ENCODE results near the gene ADCY9.

The ADCY9 gene

GRCh38 chr16:4057439-4057877 lies 58.8 kb downstream of the ADCY9 start:
- no peak overlapping the region for H3K4me3 ChIP-seq (ENCODE audit: low read depth, low read length)
- TF ChIP-seq MAX (IDR thresholded peaks at IDR 0.05; ENCODE audit: low read depth, low read length), result no peak
- no peak for TF ChIP-seq MYC (IDR thresholded peaks at IDR 0.05; ENCODE audit: low read depth, low read length)
- TF ChIP-seq POLR2A (IDR thresholded peaks at IDR 0.05; ENCODE audit: extremely low read depth, insufficient read length), result no peak
- no peak for TF ChIP-seq CTCF (IDR thresholded peaks at IDR 0.05; ENCODE audit: low read depth, low read length)
- DNase-seq (ENCODE audit: low read depth), result no peak

DNA sequence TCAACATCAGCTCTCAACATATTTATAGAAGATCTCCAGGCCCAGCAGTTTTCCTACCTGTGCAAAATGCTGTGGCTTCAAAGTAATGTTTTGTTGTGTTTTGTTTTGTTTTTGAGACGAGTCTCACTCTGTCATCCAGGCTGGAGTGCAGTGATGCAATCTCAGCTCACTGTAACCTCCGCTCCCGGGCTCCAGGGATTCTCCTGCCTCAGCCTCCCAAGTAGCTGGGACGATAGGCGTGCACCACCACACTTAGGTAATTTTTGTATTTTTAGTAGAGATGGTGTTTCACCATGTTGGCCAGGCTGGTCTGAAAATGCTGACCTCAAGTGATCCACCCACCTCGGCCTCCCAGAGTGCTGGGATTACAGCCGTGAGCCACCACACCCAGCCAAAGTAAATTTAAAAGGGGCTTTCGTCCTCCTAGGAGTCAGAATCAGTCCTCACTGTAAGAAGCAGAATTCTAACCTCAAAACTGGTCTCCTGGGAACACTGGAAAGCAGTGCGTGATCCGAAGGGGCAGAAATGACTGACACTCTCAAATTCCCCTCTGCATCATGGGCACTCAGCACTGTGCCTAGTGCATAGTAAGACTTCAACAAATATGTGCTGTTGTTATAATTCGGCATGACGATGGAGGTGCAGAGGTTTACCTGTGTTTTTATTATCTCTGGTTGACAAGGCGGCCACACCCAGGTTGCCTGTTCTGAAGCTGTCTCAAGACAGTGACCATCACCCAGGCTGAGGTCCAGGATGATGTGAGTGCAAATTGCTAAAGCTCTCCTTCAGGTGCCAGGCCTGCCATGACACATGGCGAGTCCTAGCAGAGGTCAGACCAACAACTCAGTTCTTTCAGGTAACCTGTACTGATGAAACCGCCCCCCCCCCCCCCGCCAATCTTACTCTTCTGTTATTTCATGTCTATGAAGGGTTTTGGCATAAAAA lies 59.8 kb downstream of the ADCY9 start:
- TF ChIP-seq MAX (IDR thresholded peaks at IDR 0.05; ENCODE audit: low read depth, low read length) (no peak), POLR2A (IDR thresholded peaks at IDR 0.05; ENCODE audit: extremely low read depth, insufficient read length) (no peak)
- H3K4me3 ChIP-seq (ENCODE audit: low read depth, low read length), result no peak overlapping the region
- peak; percentile 21 for DNase-seq (ENCODE audit: low read depth)

DNA sequence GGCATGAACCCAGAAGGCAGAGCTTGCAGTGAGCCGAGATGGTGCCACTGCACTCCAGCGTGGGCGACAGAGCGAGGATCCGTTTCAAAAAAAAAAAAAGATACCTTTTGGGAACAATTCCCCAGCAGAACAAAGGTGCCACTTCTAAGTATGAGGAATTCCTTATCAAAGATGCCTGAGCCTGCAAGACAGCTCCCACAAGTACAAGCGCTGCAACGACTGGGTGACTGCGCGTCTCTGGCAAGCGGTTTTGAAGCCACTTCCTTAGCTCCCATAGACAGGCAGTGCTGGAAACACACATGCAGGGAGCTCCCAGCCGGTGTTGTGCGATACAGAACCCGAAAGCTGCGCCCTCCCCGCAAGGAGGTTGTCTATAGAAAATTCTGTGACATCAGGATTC lies 60.5 kb downstream of the ADCY9 start:
- H3K4me3 ChIP-seq (ENCODE audit: low read depth, low read length), result no peak overlapping the region
- peak; percentile 25 for DNase-seq (ENCODE audit: low read depth)
- TF ChIP-seq MAX (IDR thresholded peaks at IDR 0.05; ENCODE audit: low read depth, low read length), result no peak
- no peak for TF ChIP-seq CTCF (IDR thresholded peaks at IDR 0.05; ENCODE audit: low read depth, low read length)
- no peak for TF ChIP-seq MYC (IDR thresholded peaks at IDR 0.05; ENCODE audit: low read depth, low read length)
- TF ChIP-seq POLR2A (IDR thresholded peaks at IDR 0.05; ENCODE audit: extremely low read depth, insufficient read length), result no peak

- no peak for DNase-seq (ENCODE audit: low read depth)
- peak overlapping the region; percentile 51 for H3K4me3 ChIP-seq (ENCODE audit: low read depth, low read length)
- TF ChIP-seq MYC (IDR thresholded peaks at IDR 0.05; ENCODE audit: low read depth, low read length), result peak; percentile 57; the same call in 1 of the 2 replicates
- peak; percentile 61 for TF ChIP-seq MAX (IDR thresholded peaks at IDR 0.05; ENCODE audit: low read depth, low read length)
- no peak for TF ChIP-seq CTCF (IDR thresholded peaks at IDR 0.05; ENCODE audit: low read depth, low read length)
- peak; percentile 29 for TF ChIP-seq POLR2A (IDR thresholded peaks at IDR 0.05; ENCODE audit: extremely low read depth, insufficient read length)
Measured at GRCh38 chr16:4053301-4053845, 62.9 kb downstream of the ADCY9 start.

DNA sequence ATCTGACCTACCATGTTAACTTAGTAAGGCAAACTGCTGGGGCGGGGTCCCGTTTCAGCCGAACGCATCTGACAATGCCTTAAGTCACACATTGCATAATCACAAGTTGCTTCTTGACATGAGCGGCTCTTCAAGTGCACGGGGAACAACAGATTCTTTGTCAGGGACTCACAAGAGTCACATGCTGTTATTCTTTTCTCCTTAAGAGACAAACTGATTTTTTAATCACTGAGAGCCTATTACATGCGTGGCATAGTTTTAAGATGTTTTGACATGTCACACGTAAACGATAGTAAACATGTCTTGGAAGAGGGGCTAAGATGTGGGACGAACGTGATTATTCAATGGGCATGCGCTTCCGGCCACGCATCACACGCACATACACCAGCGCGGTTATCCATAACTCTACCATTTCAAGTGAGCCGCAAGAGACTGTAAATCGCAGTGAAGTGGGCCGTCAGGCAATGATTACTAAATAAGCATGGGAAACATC lies 63.4 kb downstream of the ADCY9 start:
- TF ChIP-seq POLR2A (IDR thresholded peaks at IDR 0.05; ENCODE audit: extremely low read depth, insufficient read length) (no peak), MYC (IDR thresholded peaks at IDR 0.05; ENCODE audit: low read depth, low read length) (peak; percentile 38; the same call in 1 of the 2 replicates), MAX (IDR thresholded peaks at IDR 0.05; ENCODE audit: low read depth, low read length) (peak; percentile 81), CTCF (IDR thresholded peaks at IDR 0.05; ENCODE audit: low read depth, low read length) (no peak)
- DNase-seq (ENCODE audit: low read depth), result peak; percentile 88
- peak overlapping the region; percentile 51 for H3K4me3 ChIP-seq (ENCODE audit: low read depth, low read length)

DNA sequence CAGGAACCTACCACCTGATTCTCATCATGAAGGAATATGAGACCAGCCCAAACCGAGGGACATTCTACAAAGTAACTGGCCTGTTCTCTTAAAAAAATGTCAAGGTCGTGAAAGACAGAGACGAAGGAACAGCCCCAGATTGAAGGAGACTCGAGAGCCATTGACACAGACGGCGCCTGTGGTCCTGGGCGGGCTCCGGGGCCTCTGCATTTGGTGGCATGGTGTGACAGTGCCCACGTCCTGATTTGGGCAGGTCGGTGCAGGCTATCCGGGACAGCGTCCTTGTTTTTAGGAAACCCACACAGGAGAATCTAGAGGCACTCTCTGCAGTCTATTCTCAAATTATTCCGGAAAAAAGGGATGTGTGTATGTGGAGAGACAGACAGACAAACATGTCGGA lies 64.1 kb downstream of the ADCY9 start:
- no peak overlapping the region for H3K4me3 ChIP-seq (ENCODE audit: low read depth, low read length)
- TF ChIP-seq POLR2A (IDR thresholded peaks at IDR 0.05; ENCODE audit: extremely low read depth, insufficient read length) (no peak), MAX (IDR thresholded peaks at IDR 0.05; ENCODE audit: low read depth, low read length) (no peak), CTCF (IDR thresholded peaks at IDR 0.05; ENCODE audit: low read depth, low read length) (no peak), MYC (IDR thresholded peaks at IDR 0.05; ENCODE audit: low read depth, low read length) (no peak)

More for the DNA sequence above, 64.1 kb downstream of the ADCY9 start:
- DNase-seq (ENCODE audit: low read depth), result no peak
